CD4-positive, alpha-beta T cell treated with Interleukin-17A for 1 hour (primary cell): ENCODE measurements around the gene CDC25A.
"Not testable (repeated sequence)": the region's sequence is repeated elsewhere in the genome, so short reads cannot be mapped to it uniquely, and the experiment has no call there.

Experiments used
- DNase-seq: peaks from one replicate; pipeline ENCODE4 v3.0.0-alpha.2; 2020

CDC25A gene

DNA sequence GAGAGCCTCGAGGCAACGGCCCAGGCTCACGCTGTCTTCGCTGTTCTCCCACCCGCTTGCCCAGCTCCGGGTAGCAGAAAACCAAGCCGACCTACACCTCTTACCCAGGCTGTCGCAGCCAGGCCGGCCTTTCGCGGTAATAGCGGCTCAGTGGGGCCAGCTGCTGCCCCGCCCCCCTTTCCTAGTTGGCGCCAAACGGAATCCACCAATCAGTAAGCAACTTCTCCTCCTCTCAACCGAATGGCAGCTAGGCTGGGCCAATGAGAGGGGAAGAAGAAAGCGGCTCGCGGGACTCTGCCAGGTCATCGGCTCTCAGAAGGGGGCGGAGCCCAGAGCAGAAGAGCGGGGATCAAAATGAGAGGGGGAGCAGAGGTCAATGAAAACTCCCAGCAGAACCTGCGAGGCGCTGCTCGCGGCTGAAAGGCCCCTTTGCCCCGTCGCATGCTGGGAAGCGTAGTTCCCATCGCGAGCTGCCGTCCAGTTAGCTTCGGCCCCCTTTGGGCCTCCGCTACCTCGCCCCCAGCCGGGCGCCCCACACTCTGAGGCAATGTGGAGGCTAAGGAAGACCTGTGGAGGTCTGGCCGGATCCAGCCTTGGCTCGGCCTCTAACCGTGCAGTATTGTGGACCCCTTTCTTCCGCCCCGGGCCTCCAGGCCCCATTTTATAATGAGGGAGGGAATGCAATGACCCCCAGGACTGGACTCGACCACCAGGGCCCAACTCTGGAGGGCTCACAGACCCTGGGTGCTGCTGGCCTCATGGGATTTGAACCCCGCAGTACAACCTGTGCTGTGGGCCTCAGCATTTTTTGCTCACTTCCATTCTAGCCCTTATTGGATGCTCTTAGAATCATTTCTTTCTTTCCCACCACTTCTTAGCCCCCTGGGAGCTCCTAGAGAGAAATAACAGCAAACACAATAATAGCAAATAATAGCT is at the start of gene CDC25A:
Gene CDC25A (minus strand): TSS at position 152 of the 936 bp plus-strand sequence. CDS start 470 bp downstream, outside the sequence.
- peak; percentile 98 for DNase-seq

DNA sequence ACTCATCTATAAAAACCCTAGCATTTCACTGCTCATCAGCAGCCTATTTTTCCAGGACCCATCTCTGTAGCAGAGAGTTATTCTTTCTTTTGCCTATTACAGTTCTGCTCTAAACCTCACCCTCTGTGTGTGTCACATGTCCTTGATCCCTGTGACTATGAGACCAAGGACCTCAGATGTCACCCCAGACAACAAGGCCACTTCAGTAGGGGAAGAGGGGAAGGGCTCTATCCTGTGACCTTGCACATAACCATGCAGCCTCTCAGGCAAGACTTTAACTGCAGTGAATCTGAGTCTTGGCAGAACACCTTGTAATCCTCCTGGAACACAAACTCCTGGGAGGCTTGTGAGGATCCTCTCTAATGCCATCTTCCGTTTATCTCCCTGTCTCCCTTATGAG is 48.3 kb upstream of the CDC25A start:
- DNase-seq: no peak

DNA sequence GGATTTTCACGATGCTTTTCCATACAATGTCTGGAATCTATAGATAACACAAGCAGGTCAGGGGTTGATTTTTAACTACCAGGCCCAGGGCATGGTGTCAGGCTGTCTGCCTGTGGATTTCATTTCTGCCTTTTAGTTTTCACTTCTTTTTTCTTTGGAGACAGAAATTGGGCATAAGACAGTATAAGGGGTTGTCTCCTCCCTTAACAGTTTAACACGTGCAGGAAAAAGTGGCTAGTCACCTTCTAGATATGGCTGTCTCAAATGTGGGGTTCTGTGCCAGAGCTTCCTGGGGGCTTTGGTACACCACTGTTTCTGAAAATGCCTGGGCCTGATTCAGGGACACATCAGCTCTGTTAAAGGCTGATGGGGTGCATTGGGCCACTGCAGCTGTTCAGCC is 45.3 kb upstream of the CDC25A start:
- no peak for DNase-seq

GRCh38 chr3:48232734-48233133 is 44.5 kb upstream of the CDC25A start:
- peak; percentile 59 for DNase-seq

DNA sequence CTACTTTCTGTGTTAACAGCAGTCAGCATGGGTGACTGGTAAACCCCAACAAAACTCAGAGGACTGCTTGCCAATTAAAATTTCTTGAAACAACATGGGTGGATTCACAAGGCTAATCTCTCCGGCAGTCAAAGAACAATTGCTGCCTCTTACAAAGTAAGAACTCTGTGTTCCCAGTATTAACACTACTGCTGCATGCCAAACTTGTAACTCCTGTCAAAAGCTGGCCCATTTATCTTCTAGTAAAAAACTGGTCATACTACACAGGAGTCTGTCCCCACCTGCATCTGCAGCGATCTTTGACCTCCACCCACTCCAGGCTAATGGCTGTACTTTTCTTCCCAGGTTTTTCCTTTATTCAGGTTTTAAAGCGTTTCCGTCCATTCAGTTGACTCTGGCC is 44.0 kb upstream of the CDC25A start:
- DNase-seq: no peak

DNA sequence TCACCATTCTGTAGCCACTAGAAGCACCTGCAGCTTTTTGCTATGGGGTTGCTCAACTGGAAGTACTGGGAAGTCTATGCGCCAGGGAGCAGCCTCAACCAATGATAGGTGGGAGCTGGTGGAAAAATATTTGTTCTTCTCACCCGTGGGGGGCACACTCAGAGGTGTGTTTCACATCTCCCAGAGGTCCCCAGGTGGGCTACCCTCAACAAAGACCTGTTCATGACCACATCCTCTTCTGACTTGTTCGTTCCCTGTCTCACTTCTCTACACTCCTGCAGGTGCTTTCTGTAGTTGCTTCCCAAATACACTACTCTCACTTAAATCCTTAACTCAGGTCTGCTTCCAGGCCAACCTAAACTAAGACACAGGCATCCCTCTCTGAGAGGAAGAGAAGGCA is 38.7 kb upstream of the CDC25A start:
- DNase-seq: no peak

- no peak for DNase-seq
Measured at GRCh38 chr3:48225587-48225986, 37.4 kb upstream of the CDC25A start.

GRCh38 chr3:48222616-48223513 is 34.6 kb upstream of the CDC25A start, which contains the start of gene CAMP:
CAMP (plus strand) TSS chr3:48223495; CDS start chr3:48223512, 17 bp downstream.
- DNase-seq: peak; percentile 25

- DNase-seq: no peak
Measured at GRCh38 chr3:48220746-48221145, 32.5 kb upstream of the CDC25A start.

DNA sequence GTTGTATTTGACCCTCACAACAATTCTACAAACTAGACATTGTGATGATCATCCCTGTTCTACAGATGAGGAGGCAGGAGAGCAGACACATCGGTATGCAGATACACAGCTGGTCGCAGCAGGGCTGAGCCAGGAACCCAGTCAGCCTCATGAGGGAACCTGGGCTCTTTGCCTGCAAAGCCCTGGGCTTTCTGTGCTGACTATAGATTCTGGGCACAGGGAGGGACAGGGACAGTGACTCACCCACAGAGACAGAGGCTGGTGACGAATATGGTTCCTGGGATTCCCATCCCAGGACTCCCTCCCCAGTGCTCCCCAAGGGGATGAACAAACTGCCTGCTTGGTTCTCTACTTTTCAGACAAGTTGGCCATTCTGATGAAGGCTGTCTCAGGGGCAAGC is 31.3 kb upstream of the CDC25A start:
- DNase-seq: no peak

- DNase-seq: no peak
Measured at GRCh38 chr3:48218537-48218936, 30.3 kb upstream of the CDC25A start.

DNA sequence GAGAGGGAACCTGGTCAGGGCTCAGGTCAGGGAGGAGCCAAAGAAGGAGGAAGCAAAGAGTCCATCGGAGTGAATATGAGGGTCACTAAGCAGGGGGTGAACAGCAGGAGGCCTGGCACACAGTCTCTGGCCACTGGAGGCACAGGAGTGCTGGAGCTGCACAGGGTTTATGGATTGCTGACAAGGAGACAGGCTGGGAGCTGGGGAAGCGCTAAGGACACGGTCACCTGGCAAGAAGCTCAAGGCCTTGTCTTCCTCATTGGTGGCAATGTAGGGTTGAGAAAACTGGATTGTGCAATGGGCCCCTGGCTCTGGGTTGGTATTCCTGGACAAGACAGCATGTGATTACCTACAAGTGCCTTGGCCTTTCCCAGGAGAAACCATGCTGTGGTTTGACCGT is 29.2 kb upstream of the CDC25A start:
- no peak for DNase-seq

DNA sequence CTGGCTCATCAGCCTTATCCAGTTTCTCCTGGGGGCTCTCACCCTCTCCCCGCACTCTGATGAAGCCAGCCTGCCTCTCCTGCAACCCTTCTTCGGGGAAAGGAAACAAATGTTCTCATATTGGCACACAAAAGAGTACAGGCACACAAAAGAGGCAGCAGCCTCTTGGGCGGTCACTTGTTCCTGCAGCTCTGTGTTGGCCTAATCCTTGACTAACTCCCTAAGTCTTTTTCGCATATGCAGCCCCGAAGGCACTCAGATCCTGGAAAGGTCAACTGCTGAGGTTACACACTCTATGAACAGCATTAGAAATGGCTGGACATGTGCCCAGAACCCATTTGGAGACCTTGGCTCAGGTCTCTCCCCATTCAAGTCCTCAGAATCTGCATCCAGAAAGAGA is 27.7 kb upstream of the CDC25A start:
- no peak for DNase-seq

DNA sequence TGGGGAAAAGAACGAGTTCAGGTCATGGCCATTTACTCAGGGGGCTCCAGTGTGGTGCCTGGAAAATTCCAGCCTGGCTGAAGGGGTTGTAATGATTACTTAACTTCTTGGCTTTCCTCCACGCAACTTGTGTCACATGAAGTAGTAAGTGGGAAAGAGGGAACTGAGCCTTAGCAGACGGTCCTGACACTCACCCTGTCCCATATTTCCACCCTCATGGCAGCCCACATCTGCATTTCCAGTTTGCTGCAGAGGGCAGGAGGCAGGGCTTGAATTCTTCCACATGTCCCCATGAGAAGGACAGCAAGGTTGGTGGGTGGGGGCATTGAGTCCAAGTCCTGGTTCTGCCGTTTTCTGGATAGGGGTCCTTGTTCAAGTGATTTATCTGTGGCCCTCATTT is 27.2 kb upstream of the CDC25A start:
- no peak for DNase-seq

DNA sequence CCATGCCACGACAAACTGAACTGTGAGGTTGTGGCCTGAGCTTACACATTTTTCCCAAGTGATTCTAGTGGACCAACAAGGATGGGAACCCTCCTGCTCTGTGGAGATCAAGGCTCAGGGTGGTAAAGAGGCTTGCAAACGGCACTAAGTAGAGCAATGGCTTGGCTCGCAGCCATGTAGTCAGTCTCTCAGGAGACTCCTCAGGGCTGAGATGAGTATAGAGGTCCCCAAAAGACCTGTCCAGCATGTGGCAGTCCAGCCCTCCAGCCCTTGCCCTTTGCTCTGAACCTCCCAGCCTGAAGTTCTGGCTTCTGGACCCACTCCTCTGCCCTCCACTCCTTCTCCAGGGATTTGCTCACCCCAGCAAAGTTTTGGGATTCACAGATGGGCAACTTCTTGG is 26.8 kb upstream of the CDC25A start:
- DNase-seq: no peak

- no peak for DNase-seq
Measured at GRCh38 chr3:48214225-48214624, 26.0 kb upstream of the CDC25A start.

- DNase-seq: not testable (repeated sequence)
Measured at GRCh38 chr3:48211776-48212175, 23.6 kb upstream of the CDC25A start.

- DNase-seq: not testable (repeated sequence)
Measured at GRCh38 chr3:48210534-48210933, 22.3 kb upstream of the CDC25A start.

GRCh38 chr3:48209445-48209844 is 21.2 kb upstream of the CDC25A start:
- no peak for DNase-seq

- DNase-seq: no peak
Measured at GRCh38 chr3:48208076-48208475, 19.9 kb upstream of the CDC25A start.

GRCh38 chr3:48202632-48203031 is 14.4 kb upstream of the CDC25A start:
- DNase-seq: no peak

GRCh38 chr3:48199117-48199516 is 10.9 kb upstream of the CDC25A start:
- DNase-seq: no peak

DNA sequence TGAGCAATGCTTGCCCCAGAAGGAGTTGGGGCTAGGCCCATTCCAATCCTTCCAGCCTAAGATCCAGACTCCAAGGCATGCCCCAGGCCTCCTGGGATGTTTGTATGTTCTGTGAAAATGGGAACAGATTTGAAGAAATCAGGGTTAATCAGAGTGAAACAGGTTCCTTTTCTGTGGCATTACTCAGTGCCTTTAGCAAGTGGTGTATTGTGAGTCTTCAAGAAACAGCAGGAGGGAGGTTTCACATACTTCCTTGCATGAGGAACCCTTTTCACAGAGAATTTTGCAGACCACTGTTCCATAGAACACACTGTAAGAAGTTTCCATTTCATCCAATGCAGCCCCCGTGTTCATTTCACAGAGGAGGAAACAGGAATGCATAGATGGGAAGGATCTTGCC is 8.4 kb upstream of the CDC25A start:
- DNase-seq: no peak
